MCF 10A (cell line): Measurements from ENCODE around the gene RSPRY1. TPM values are rescaled to one million over a fixed set of nuclear protein-coding genes. Genes with fewer than 3 reads are reported as not detected.
A peak's percentile ranks its signal among the peaks of the same experiment; 100 is the strongest.

Experiments
- BruUV-seq: library from RNA; stranded (reverse); fragments of 400-500 nt; replicated peaks from 2 replicates; lab custom pipeline; 2021; lab: Mats Ljungman, UMichigan
- CTCF ChIA-PET: fragments of 300-600 bp; sonication (Branson Sonifier 250); formaldehyde crosslinking; extraction: SDS; loops from one replicate; lab custom pipeline; 2021; ENCODE audit warnings: antibody characterized with exemption, inconsistent platforms; lab: Yijun Ruan, JAX
- POLR2A ChIA-PET: fragments of 300-600, 350-650 bp; sonication (Branson Sonifier 250); formaldehyde crosslinking; extraction: SDS; loops from one replicate; lab custom pipeline; 2020; ENCODE audit warnings: antibody characterized with exemption, inconsistent platforms; lab: Yijun Ruan, JAX
- DNase-seq: peaks from one replicate; pipeline ENCODE4 v3.0.0-alpha.2; 2018; ENCODE audit not compliant: unreplicated experiment
- H3K27ac Mint-ChIP-seq: one replicate; pipeline ENCODE4 v1.8.0; 2022; ENCODE audit warnings: mild to moderate bottlenecking, low read depth, mixed read lengths; ENCODE audit not compliant: unreplicated experiment
- H3K27me3 Mint-ChIP-seq: one replicate; pipeline ENCODE4 v1.8.0; 2022; ENCODE audit warnings: mixed read lengths; ENCODE audit not compliant: insufficient read depth, unreplicated experiment
- H3K36me3 Mint-ChIP-seq: one replicate; pipeline ENCODE4 v1.8.0; 2022; ENCODE audit warnings: mild to moderate bottlenecking, moderate library complexity, mixed read lengths; ENCODE audit not compliant: insufficient read depth, unreplicated experiment
- H3K4me1 Mint-ChIP-seq: one replicate; pipeline ENCODE4 v1.8.0; 2022; ENCODE audit warnings: mixed read lengths; ENCODE audit not compliant: insufficient read depth, unreplicated experiment
- H3K4me3 Mint-ChIP-seq: one replicate; pipeline ENCODE4 v1.8.0; 2022; ENCODE audit warnings: mild to moderate bottlenecking, moderate library complexity, mixed read lengths; ENCODE audit not compliant: unreplicated experiment
- H3K9me3 Mint-ChIP-seq: one replicate; pipeline ENCODE4 v1.8.0; 2022; ENCODE audit warnings: mixed read lengths; ENCODE audit not compliant: unreplicated experiment
- intact Hi-C: fragments of 100-400 bp; cut with micrococcal nuclease; formaldehyde crosslinking; loops from 2 replicates; pipeline ENCODE4 v1.14.1; 2022
- total RNA-seq: library from RNA; stranded (reverse); gene quantifications from 2 replicates; pipeline ENCODE4 v1.2.3, GENCODE V29; 2022
- TF ChIP-seq, protein P1 (sequence below): fragments of 200-600 bp; IDR thresholded peaks from one replicate; pipeline ENCODE4 v1.8.0; 2022; ENCODE audit warnings: antibody characterized with exemption, mild to moderate bottlenecking; ENCODE audit not compliant: unreplicated experiment

The RSPRY1 gene
- total RNA-seq, 1 experiment from 2014 or later, result 55.9 TPM

- Mint-ChIP-seq H3K9me3 (no peaks in the 10 kb centered on the region), H3K27ac (peak overlapping the region; percentile 68), H3K4me3 (no peak overlapping the region), H3K27me3 (no peaks in the 10 kb centered on the region), H3K36me3 (peaks cover 82% of the 10 kb centered on the region), H3K4me1 (peaks cover 10% of the 10 kb centered on the region)
- BruUV-seq, result no TSS peak
- ChIA-PET CTCF (interaction anchor here (0.6 to 1.3 kb wide), 5 partner anchors 14 to 1324 kb away, joined by 3 to 5 read pairs (median 4); no protein-coding TSS in a partner anchor), POLR2A (interaction anchor here (1.0 to 2.0 kb wide), 6 partner anchors 8 to 49 kb away, joined by 3 to 12 read pairs (median 6); partner anchors contain the start of gene ARL2BP)
- intact Hi-C loops, result no loop called here
- TF ChIP-seq, protein P1, sequence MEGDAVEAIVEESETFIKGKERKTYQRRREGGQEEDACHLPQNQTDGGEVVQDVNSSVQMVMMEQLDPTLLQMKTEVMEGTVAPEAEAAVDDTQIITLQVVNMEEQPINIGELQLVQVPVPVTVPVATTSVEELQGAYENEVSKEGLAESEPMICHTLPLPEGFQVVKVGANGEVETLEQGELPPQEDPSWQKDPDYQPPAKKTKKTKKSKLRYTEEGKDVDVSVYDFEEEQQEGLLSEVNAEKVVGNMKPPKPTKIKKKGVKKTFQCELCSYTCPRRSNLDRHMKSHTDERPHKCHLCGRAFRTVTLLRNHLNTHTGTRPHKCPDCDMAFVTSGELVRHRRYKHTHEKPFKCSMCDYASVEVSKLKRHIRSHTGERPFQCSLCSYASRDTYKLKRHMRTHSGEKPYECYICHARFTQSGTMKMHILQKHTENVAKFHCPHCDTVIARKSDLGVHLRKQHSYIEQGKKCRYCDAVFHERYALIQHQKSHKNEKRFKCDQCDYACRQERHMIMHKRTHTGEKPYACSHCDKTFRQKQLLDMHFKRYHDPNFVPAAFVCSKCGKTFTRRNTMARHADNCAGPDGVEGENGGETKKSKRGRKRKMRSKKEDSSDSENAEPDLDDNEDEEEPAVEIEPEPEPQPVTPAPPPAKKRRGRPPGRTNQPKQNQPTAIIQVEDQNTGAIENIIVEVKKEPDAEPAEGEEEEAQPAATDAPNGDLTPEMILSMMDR, result no peak
- DNase-seq, result no peak
Observed at GRCh38 chr16:57236022-57236350, 49.9 kb downstream of the RSPRY1 start.

GRCh38 chr16:57238682-57239081 is 52.6 kb downstream of the RSPRY1 start:
- intact Hi-C loops, result no loop called here
- CTCF ChIA-PET, result interaction anchor here (0.6 kb wide), 1 partner anchor 33 kb away, joined by 3 read pairs; no protein-coding TSS in a partner anchor
- no peak overlapping the region for H3K4me3 Mint-ChIP-seq
- POLR2A ChIA-PET, result no interaction called here
- H3K4me1 Mint-ChIP-seq, result peaks cover 11% of the 10 kb centered on the region
- H3K9me3 Mint-ChIP-seq, result no peaks in the 10 kb centered on the region
- H3K36me3 Mint-ChIP-seq, result peaks cover 62% of the 10 kb centered on the region
- TF ChIP-seq, protein P1, result no peak
- no TSS peak for BruUV-seq
- H3K27me3 Mint-ChIP-seq, result no peaks in the 10 kb centered on the region
- no peak for DNase-seq
- H3K27ac Mint-ChIP-seq, result no peak overlapping the region

DNA sequence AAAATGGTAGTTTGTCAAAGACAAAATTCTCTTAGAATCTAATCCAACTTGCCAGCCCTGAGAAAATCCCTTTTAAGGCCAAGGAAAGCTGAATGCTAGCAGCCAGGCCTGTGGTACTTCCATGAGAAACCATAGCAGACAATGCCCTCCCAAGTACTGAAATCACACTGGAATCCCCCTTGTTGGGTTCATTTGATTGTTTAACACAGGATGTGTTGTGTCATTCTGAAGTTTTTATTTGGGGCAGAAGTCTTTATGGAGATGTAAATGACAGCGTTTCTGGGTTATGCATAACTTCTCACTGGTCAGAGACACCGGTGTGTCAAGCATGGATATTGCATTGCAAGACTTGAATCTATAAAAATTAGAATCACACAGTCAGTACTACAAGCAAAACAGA is 53.0 kb downstream of the RSPRY1 start:
- CTCF ChIA-PET, result interaction anchor here (0.6 kb wide), 1 partner anchor 34 kb away, joined by 3 read pairs; no protein-coding TSS in a partner anchor
- no TSS peak for BruUV-seq
- no peak for DNase-seq
- H3K9me3 Mint-ChIP-seq, result no peaks in the 10 kb centered on the region
- no peaks in the 10 kb centered on the region for H3K27me3 Mint-ChIP-seq
- POLR2A ChIA-PET, result no interaction called here
- TF ChIP-seq, protein P1, result no peak
- no peak overlapping the region for H3K27ac Mint-ChIP-seq
- intact Hi-C loops, result no loop called here
- H3K4me3 Mint-ChIP-seq, result no peak overlapping the region
- H3K36me3 Mint-ChIP-seq, result peaks cover 61% of the 10 kb centered on the region
- peaks cover 11% of the 10 kb centered on the region for H3K4me1 Mint-ChIP-seq

GRCh38 chr16:57240851-57241250 is 54.7 kb downstream of the RSPRY1 start:
- Mint-ChIP-seq H3K27me3 (no peaks in the 10 kb centered on the region), H3K27ac (no peak overlapping the region), H3K4me1 (peaks cover 10% of the 10 kb centered on the region), H3K9me3 (no peaks in the 10 kb centered on the region), H3K36me3 (peaks cover 52% of the 10 kb centered on the region), H3K4me3 (no peak overlapping the region)
- no peak for DNase-seq
- no TSS peak for BruUV-seq
- ChIA-PET POLR2A (interaction anchor here (0.5 to 2.6 kb wide), 5 partner anchors 27 to 98 kb away, joined by 3 to 12 read pairs (median 4); partner anchors contain the start of genes PSME3IP1 and RSPRY1), CTCF (interaction anchor here (1.5 kb wide), 1 partner anchor 178 kb away, joined by 5 read pairs; no protein-coding TSS in a partner anchor)
- intact Hi-C loops, result no loop called here
- TF ChIP-seq, protein P1, result no peak
